ENCODE data around the gene SSR3. TPM values are rescaled to one million over a fixed set of nuclear protein-coding genes. Genes with fewer than 3 reads are reported as not detected.

The SSR3 gene
- total RNA-seq, 1 donor from 2014 or later: 200 TPM

DNA sequence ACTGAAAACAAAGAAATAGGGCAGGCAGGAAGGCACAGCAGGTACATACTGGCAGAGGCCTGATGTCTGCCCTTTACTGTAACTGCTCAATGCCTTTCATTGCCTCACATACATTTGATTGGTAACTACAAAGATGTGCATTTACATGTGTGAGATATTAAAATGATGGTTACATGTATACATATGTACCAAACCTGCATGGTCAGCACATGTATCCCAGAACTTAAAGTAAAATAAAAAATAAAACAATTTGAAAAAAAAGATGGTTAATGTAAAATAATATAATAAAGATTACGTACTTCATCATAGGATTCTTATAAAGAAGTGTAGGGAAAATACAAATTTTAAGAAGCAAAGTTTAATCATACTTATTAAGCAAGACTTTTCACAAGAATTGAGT is 15.1 kb downstream of the SSR3 start:
- no peak for DNase-seq (ENCODE audit: extremely low read depth, low read depth, low spot score)

DNA sequence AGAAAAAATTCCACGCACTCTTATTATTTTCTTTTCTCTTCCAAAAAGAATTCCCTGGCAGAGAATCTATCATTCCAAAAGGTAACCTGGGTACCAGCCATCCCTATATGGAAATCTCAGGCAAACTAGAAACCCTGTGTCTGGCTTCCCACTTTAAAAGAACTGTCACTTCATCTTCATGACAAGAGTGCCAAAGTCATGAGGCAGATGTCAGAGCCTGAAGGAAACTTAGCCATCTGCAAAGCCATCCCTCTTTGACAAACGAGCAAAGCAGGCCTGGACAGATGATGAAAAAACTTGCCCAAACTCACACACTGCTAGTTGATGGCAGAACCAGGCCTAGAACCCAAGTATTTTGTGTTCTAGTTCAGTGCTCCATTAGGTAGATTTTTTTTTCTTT is 15.9 kb downstream of the SSR3 start:
- no peak for DNase-seq (ENCODE audit: extremely low read depth, low read depth, low spot score)

DNA sequence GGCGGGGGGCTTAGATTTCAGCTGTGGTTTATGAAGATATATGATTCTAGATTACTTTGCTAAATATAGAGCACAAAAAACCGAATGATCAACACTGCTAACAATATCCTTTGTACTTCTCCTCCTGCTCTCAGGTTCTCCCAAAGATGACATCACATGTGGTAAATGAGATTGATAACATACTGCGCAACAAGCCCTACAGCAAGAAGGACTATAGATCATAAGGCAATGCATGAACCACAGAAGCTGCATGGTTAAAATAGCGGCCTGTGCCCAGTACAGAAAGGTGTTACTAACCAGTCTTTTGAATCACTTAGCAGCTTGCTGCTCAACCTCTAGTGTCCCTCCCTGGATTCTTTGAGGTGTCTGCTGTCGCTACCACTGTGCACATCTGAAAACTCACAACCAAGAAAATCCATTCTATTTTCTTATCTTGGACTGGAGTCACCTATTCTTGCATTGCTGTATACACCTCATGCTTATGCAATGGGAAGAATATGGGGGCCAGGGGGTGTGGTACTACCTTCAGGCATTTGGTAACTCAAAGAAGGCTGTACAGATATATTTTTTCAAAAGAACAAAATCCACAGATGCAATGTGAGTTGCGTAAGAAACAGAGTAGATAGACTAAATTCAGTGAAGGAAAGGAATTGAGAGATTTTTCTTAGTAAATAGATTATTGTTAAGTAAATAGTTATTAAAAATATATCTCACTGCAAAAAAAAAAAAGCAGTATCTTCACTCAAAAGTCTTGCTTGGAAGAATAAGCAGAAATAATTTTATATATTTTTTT is 18.2 kb downstream of the SSR3 start:
- no peak for DNase-seq (ENCODE audit: extremely low read depth, low read depth, low spot score)

DNA sequence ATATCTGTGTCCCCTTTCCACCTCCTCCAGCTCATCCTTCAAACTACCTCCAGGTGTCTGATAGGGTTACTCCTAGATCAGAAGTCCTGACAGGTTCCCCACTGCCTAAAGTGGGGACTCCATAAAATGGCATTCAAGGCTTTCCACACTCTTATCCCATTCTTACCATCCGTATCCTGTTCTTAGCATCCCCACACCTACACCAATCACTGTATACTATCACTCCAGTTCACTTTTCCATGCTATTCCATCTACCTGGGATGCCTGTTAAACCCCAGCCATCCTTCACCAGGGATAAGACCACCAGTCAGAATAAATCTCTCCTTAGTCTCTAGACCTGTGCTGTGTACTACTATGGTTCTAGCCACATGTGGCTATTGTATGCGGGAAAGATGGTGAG is 19.1 kb downstream of the SSR3 start:
- DNase-seq (ENCODE audit: extremely low read depth, low read depth, low spot score): no peak

DNA sequence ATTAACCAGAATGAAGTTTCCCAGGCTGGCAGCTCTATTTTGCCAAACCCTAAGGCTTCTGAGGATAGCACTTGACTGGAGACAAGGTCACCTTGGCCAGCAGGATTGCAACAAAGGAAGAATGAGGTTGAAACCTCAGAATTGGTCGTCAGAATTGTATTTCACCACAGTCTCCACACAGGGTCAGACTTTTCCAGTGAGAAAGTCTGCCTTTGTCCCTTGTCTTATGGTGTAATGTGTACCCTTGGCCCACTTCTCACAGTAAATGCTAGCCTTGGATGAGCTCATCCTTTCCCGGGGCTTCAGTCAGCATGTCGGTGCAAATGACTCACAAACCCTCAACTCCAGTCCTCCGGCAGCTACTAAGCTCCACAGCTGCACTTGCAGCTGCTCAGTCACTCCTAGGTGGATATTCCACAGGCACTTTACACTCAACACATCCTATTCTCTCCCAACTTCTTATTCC is 19.7 kb downstream of the SSR3 start:
- peak; percentile 92 for DNase-seq (ENCODE audit: extremely low read depth, low read depth, low spot score)

DNA sequence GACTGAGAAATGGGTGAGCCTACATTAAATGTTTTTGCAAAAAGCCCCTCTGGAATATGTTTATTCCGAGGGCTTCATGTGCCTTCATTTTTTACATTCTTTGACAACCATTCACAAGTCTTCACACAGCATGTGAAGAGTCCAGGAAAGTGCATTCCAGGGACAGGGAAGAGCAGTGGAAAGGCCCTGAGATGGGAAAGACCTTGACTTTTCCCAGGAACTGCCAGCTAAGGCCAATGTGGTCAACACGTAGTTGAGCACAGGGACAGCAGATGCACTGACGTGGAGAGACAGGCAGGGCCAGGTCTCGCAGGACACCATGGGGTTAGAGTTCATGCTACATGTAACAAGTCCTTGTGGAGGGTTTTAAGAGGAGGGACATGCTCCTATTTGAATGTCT is 21.7 kb downstream of the SSR3 start:
- DNase-seq (ENCODE audit: extremely low read depth, low read depth, low spot score): no peak

DNA sequence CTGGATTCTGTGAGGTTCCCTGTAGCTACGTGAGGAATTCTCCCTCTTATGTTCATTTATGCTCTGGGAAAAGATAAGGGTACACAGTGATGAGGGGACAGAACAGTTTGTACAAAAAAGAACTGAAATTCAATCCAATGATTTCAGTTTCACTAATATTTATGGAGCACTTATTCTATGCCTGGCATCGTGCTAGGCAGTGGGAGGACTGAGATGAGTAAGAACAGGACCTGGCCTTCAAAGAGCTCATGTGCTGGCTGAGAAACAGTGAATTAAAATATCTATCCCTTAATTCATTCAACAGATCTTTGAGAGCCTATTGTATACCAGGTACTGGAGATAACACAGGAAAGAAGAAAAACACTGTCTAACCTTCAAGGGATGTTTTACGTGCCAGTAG is 22.2 kb downstream of the SSR3 start:
- DNase-seq (ENCODE audit: extremely low read depth, low read depth, low spot score): no peak

DNA sequence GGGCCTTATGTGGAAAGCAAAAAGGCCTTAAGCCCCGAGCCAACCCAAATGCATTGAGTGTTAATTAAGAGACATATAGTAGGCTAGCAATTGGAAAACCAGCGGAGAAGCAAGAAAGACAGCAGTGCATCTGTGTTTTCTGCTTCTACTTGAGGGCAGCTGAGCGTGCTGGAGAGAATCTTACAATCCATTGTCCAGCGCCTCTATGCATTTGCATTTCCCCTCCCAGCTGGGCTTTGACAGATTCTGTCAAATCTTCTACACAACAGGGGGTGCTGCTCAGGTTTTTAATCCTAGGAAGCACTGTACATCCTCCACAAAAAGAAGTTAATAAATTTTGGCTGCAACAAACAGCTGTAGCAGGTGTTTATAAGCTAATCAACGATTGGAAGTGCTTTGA is 23.9 kb downstream of the SSR3 start:
- DNase-seq (ENCODE audit: extremely low read depth, low read depth, low spot score): no peak

DNA sequence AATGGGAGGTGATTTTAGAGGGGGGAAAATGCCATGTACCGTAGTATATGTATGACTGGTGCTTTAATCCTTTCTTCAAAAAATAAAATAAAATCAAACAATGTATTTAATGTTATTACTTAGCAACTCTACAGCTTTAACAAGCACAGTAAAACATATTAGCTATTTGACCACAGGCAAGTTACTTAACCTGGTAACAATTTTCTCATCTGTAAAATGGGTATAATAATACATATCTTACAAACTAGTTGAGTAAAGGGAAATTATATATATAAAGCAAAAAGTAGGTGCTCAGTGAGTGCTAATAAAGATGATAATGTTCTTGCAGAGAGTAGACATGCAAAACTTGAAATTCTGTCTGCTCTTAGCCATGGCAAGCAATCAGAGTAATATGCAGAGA is 27.9 kb downstream of the SSR3 start:
- no peak for DNase-seq (ENCODE audit: extremely low read depth, low read depth, low spot score)

DNA sequence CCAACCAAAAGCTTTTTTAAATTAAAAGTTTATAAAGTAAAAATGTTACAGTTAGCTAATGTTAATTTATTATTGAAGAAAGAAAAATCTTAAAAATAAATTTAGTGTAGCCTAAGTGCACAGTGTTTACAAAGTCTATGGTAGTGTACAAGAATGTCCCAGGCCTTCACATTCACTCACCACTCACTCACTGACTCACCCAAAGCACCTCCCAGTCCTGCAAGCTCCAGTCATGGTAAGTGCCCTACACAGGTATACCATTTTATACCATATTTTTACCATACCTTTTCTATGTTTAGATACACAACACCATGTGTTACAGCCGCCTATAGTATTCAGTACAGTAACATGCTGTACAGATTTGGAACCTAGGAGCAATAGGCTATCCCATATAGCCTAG is 29.1 kb downstream of the SSR3 start:
- DNase-seq (ENCODE audit: extremely low read depth, low read depth, low spot score): no peak

DNA sequence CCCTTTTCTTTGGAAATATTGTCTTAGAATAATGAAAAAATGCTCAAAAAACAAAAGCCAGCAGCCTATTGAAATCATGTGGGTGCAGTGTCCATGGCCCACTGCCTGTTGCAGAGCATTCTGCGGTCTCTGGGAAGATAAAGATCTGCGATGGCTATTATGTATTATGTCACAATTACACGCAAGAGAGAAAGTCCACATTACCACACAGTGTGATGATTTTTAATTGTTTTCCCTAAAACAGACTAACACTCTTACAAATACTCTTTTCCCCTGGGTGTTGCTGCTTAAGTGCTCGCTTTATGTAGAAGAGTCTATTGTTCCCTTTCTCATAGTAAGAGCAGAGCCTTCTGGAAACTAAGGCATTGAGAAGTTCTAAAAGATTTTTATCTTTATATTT is 32.2 kb downstream of the SSR3 start:
- DNase-seq (ENCODE audit: extremely low read depth, low read depth, low spot score): no peak

DNA sequence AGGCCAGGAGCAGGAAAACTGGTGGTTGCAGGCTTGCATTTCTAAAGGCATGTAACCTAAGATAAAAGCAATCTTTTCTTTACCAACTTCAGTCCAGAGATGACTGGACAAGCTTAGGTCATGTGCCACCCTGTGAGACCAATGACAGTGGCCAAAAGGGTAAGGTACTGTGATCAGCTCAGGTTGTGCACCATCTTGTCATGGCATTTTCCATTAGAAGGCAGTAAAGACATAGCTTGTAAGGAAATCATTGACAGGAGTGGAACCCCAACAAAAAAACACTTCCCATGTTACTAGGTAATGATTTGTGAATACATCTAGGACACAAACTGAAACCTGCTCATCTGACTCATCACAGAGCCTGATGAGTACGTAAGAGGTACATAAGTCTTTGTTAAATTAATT is 35.2 kb downstream of the SSR3 start:
- DNase-seq (ENCODE audit: extremely low read depth, low read depth, low spot score): no peak

DNA sequence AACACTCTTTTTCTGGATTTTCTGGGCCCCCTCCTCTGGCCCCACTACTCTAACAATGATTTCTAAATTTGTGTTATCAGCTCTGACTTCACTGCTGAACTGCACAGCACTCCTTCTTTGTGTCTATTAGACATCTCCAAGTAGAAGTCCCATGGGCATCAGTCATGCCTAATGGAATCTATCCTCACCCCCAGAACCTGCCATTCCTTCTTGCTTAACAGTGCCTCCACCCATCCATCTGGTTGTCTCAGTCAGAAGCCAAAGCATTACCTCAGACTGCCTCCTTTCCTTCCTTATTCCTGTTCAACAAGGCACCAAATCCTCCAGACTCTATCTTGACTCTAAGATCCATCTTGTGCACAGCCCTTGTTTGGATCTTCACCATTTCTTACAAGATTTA is 36.2 kb downstream of the SSR3 start:
- no peak for DNase-seq (ENCODE audit: extremely low read depth, low read depth, low spot score)

DNA sequence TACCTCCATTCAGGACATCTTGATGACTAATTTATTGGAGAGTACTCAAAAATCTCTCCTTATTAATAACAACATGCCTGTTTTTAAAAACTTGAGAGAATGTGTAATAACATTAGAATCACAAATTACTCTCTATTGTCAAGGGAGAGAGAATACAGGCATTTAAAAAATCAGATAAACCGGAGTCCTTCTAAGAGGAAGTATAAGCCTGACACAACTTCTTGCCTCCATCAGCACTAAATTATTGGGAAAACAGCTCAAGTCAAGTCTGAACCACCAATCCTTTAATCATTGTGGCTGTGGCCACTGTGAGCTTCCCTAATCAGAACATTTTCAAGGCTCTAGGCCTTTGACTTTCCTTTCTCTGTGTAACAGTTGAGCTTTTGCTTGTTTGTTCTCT is 38.0 kb downstream of the SSR3 start:
- no peak for DNase-seq (ENCODE audit: extremely low read depth, low read depth, low spot score)

DNA sequence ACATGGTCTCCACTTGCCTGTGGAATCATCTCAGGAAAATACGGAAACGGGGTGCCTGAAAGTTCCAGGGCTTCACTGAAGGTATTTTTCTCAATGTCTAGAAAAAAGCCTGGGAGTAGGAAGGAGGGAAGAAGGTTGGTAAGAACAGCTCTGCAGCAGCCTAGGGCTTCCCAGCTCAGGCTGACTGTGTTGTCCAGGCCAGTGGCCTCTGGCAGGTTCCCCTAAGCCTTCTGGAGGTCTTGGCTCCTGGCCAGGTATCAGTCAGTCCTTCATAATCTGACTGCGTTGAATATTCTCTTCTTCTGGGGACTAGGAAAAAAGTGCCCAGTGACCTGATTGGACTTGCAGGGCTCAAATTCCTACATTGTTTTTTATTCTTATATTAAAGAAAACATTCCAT is 38.6 kb downstream of the SSR3 start:
- DNase-seq (ENCODE audit: extremely low read depth, low read depth, low spot score): no peak

DNA sequence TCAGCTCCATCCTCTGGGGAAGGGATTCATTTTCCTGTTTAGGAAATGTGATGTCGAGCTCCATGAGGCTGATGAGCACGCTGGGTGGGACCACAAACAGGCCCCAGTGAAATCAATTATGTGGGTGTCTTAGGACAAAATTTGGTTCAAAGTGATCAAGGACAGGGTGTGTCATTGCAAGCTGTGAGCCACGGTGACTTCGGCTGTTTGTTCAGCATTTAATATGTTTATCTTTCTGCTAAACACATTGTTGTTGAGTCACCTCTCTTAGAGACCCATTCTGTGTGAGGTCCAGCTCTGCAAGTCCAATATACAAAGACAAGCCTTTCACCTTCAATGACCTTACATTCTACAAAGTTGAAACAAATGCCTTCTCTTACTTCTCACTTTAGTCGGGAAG is 41.3 kb downstream of the SSR3 start:
- no peak for DNase-seq (ENCODE audit: extremely low read depth, low read depth, low spot score)

DNA sequence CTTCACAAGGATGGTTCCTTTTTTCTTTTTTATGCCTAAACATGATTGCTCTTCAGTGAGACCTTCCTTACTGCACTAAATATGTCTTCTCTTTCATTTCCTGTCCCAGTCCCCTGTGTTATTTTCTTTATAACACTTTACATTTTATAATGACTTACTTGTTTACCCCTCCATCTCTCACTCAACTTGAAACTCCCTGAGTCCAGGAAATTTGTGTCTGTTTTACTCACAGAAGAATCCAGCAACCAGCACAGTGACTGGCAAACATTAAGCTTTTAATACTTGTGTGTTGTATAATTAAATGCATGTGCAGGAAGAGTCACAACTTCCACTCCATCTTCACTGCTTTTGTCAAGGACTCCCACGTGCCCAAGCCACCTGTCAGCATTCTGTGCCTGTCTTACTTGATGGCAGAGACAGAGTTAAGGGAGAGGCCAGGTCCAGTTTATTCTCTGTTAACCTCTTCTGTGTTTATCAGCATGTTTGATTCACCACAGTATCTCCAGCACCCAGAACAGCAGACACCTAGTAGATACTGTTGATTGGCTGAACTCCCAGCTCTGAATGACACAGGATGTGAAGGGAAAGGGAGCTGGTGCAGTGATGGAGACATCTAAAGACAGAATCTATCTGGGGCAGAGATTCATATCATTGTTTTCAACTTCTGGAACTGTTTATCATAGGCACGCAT is 42.8 kb downstream of the SSR3 start:
- no peak for DNase-seq (ENCODE audit: extremely low read depth, low read depth, low spot score)

DNA sequence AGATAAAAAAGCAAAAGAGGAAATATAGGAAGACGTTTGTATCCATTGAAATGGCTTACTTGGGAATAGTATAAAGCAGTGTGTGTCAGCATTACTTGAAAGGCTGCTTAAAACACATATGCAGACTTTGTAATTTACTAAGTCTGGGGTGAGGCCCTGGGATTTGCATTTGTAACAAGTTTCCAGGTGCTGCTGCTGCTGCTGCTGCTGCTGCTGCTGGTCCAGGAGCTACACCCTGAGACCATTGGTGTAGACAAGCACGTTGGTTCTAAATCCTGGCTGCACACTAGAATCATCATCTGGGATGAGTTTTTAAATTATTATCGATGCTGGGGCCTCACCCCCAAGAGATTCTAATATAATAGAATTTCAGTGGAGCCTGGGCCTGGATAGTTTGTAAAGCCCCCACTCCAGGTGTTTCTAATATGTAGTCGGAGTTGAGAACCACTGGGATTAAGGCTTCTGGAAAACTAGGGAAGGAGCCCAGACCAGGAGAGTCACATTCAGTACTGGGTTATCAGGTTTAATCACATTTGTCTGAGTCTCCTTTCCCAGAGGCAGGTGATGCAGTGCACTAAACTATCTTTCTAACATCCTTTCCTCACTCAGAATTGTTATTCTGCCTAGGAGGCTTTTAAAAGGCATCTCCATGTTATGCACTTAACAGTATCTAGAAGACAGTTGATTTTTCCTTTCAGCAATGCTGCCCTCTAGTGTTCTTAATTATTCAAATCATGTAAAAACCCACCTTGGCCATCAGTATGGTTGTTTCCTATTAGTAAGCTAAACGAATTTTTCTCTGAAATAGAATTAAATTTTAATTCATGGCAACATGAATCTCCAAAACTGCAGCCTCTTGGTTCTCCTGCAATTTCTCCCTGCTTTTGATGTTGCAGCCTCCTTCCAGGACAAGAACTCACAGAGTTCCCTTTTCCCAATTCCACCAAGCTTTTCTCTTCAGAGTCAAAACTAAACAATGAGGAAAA is 45.4 kb downstream of the SSR3 start:
- peak; percentile 62 for DNase-seq (ENCODE audit: extremely low read depth, low read depth, low spot score)

DNA sequence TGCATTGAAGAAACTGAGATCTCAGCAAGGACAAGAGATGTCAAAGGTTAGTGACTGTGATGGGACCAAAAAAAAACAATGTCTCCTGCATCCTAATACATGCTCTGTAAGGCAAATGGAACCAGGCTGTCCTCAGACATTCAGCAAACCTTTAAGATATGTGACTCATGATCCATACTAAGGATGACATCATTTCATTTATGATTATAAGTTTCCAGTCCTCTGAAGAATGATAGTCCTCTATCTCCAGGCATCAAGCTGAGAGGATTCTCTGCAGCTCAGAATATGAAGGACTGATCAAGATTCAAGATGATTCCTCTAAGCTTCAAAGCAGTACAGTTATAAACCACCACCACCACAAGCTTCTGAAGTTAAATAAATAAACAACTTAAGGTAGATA is 47.6 kb downstream of the SSR3 start:
- DNase-seq (ENCODE audit: extremely low read depth, low read depth, low spot score): no peak

DNA sequence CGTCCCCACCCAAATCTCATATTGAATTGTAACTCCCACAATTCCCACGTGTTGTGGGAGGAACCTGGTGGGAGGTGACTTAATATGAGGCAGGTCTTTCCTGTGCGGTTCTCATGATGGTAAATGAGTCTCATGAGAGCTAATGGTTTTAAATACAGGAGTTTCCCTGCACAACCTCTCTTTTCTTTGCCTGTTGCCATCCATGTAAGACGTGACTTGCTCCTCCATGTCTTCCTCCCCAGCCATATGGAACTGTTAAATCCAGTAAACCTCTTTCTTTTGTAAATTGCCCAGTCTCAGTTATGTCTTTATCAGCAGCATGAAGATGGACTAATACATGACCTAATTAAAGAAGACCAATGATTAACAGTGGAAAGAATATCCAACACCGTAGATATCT is 56.6 kb downstream of the SSR3 start:
- no peak for DNase-seq (ENCODE audit: extremely low read depth, low read depth, low spot score)

DNA sequence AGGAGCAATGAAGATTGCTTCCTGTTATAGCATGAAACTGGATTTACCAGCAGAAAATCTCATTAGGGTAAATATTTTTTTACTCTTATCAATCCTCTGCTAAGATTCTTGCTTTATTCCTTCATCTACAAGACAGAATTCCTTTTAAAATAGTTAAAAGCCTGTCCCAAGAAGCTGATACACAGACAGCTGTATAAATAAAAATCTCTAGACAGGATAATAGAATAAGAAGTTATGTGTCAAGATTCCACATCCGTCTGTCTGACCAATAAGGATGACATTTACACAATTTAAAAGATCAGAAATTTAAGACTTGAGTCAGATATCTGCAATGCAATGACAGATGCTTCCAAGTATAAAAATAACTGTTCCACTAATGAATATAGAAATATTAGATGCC is 57.6 kb downstream of the SSR3 start:
- DNase-seq (ENCODE audit: extremely low read depth, low read depth, low spot score): no peak
